Panc1 (cell line): ENCODE measurements around the gene GLT1D1.

Experiments
- CTCF ChIP-seq: fragments of 450-650 bp; IDR thresholded peaks from 2 replicates; pipeline ENCODE4 v1.5.1; 2017; ENCODE audit warnings: mild to moderate bottlenecking
- POLR2AphosphoS5 ChIP-seq: IDR thresholded peaks from 2 replicates; pipeline ENCODE4 v1.6.1; 2012; ENCODE audit warnings: mild to moderate bottlenecking, low read depth, low read length, moderate library complexity
- REST ChIP-seq, 2 experiments: IDR thresholded peaks; 2 replicates each; pipeline ENCODE4 v1.6.1; 2011 to 2012; ENCODE audit warnings: low read depth in 2 of 2, control low read depth in 1 of 2, low read length in 1 of 2, mild to moderate bottlenecking in 1 of 2, moderate library complexity in 1 of 2; ENCODE audit not compliant: insufficient read depth in 1 of 2
- SIN3A ChIP-seq: IDR thresholded peaks from 2 replicates; pipeline ENCODE4 v1.6.1; 2012; ENCODE audit warnings: low read depth, mild to moderate bottlenecking, low read length, moderate library complexity, borderline replicate concordance; ENCODE audit not compliant: insufficient read depth
- TCF7L2 ChIP-seq: IDR thresholded peaks from 2 replicates; pipeline ENCODE4 v1.6.1; 2011; ENCODE audit warnings: mild to moderate bottlenecking, low read depth, low read length, inconsistent platforms

- TF ChIP-seq CTCF = no peak
- no peak for TF ChIP-seq TCF7L2
- TF ChIP-seq REST (IDR thresholded peaks at IDR 0.05; ENCODE audit: insufficient read depth in 1 of 2, low read depth in 2 of 2, low read length in 1 of 2) = no peak
- no peak for TF ChIP-seq POLR2AphosphoS5
- TF ChIP-seq SIN3A = no peak
These were observed 58.6 kb downstream of the GLT1D1 start for GRCh38 chr12:128911861-128912260.
